Esophagus squamous epithelium (tissue), 4 donors: ENCODE data around the gene TBC1D14.

Experiments used
- CTCF ChIP-seq, 6 experiments: fragments of 450-650 bp in 4 of 6; fragments of 200-600 bp in 2 of 6; sonication (generic) in 2 of 6; IDR thresholded peaks; one replicate each; pipeline ENCODE4 v1.5.1; 2016 to 2019; ENCODE audit warnings: antibody characterized with exemption in 6 of 6, mild to moderate bottlenecking in 4 of 6, moderate library complexity in 4 of 6
- POLR2A ChIP-seq, 4 donors: fragments of 450-650 bp; IDR thresholded peaks; one replicate each; pipeline ENCODE4 v1.6.1; 2017; ENCODE audit warnings: antibody characterized with exemption in 4 of 4, mild to moderate bottlenecking in 4 of 4, moderate library complexity in 3 of 4

- no peak for TF ChIP-seq CTCF (IDR thresholded peaks at IDR 0.05)
- no peak for TF ChIP-seq POLR2A (IDR thresholded peaks at IDR 0.05)
These were observed 8.7 kb downstream of the TBC1D14 start for GRCh38 chr4:6918338-6918737.
